ENCODE results near the gene ANKRD10.

ANKRD10 gene

DNA sequence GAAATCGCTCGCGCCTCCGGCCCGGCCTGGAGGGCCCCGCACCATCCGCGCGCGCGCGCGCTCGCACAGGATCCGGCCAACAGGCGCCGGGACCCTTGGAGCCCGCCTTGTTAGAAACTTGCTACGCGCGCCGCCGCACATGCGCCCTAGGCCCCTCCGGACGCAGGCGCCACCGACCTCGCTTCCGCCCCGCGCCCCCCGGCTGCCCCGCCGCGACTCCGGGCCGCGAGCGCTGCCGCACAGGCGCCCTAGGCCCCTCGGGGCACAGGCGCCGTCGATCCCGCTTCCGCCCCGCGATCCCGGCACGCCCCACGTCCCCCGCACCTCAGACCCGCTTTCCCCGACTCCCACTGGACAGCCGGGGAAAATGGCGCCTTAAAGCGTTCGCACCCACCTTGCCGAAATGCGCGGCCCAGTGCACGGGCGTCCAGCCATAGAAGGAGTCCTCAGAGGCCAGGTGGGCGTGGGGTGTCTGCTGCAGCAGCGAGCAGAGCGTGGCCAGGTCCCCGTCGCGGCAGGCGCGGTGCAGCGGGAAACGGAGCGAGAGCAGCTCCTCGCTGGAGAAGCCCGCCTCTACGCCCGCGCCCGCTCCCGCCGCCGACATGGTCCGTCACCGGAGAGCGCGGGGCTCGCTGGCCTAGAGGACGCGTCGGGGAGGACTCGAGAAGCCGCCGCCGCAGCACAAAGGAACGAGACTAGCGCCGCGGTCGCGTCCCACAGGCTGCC is 375 bp downstream of the ANKRD10 start:
- peak; percentile 63 for DNase-seq

DNA sequence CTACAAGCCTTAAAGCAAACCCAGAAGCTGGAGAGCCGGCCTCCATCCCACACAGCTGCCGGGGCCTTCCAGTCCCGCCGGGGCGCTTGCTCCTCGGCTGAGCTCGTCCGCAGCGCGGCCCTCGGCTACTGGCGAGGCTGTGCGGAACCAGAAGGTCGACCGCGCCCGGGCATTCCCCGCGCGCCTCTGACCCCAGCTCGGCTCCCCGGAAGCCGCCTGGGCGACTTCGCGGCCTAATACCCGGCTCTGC is 863 bp downstream of the ANKRD10 start:
- DNase-seq: no peak

DNA sequence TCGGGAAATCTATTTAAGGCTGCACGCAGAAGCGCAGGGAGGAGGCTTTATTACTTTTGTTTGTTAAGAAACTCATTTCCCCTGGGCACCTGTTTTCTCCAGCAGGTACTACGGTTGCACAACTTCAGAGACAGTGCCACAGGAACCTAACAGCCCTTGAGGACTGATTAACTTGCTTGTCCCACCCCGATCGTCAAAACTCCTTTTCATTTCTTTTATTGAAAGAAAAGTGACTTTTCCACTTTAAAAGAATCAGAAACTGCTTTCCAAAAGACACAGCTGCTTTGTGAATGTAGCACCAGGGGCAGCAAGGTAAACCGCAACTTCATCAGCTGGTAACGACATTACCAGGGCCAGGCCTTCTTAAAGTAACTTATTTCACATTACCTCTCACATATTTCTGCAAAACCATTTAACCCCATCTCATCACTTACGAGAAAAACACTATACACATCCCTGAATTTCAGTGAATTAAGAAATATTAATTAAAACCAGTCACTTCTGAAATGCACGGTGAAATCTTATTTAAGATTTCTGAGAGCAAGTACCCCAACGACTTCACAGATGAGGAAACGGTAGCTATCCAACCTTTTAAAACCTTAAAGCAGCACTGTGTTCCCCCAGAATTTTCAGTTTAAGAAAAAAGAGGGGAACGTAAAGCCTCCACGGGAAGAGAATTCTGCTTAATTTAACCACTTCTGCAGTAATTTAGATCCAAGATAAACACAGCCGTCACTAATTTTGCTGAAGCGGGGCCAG is 1.4 kb downstream of the ANKRD10 start:
- DNase-seq: peak; percentile 33

DNA sequence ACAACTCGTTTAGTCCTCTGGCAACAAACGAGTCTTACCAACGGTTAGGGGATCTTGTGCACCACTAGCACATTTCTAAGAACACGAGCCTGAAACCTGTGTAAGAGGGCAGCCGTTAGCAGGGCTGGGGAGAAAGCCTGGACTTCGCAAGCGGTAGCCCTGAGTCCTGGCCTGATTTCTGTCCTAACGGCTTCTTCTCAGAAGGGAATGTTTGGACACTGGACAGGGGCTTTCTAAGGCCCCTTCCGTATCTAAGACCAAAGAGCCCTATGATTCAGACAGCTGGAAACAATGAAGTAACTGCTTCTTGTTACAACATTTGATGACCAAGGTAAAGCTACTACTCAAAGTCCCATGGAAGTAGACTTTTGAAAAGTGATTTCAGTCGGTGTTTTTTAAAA is 2.2 kb downstream of the ANKRD10 start:
- DNase-seq: no peak

DNA sequence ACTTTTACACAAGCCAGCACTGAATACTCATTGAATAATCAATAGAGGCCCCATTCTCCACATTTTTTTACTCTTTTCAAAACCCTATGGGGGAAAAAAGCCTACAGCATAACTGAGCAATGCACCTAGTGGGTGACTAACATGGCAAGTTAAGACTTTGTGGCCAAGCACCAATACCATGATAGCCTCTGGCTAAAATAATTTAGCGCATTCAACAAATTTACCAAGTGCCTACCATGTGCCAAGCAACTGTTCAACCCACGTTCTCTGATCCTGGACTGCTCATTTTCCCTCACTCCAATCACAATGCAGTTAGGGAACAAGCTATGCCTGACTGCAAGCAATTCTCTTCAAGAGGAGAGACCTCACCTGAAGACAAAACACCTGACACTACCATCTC is 3.0 kb downstream of the ANKRD10 start:
- no peak for DNase-seq

DNA sequence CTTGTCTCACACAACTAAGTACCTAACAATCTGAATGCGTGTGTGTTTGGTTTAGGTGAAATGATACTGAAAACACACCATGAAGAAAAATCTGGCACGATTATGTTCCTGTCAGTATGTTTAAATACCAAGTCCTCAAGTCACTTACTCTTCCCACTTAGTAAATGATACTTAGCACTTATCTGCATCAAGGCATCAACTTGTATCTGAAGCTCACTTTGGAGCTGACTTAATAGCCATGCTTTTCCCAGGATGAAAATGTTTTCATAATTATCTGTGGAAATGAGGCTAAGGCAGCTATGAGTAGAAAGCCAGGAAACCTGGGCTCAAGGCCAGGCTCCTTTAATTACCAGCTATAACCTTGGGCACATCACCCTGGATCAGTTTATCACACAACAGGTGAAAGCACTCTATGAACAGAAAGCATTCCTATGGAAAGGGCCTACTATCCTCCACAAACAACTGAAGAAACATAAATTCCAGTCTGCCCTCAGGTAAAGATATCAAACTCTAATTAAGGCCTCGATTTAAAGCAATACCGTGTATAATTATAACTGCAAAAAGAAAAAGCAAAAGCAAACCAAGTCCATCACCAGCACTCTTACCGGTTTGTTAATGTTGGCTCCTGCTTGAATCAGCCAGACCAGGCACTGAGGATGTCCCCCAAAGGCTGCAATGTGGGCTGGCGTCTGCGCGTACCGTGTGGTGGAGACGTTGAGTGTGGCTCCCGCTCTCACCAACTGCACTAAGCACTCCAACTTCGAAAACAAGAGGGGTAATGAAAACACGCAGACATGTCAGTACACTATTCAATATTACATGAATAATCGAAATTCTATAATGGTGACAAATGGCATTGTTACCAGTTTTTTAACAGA is 4.6 kb downstream of the ANKRD10 start:
- DNase-seq: no peak

DNA sequence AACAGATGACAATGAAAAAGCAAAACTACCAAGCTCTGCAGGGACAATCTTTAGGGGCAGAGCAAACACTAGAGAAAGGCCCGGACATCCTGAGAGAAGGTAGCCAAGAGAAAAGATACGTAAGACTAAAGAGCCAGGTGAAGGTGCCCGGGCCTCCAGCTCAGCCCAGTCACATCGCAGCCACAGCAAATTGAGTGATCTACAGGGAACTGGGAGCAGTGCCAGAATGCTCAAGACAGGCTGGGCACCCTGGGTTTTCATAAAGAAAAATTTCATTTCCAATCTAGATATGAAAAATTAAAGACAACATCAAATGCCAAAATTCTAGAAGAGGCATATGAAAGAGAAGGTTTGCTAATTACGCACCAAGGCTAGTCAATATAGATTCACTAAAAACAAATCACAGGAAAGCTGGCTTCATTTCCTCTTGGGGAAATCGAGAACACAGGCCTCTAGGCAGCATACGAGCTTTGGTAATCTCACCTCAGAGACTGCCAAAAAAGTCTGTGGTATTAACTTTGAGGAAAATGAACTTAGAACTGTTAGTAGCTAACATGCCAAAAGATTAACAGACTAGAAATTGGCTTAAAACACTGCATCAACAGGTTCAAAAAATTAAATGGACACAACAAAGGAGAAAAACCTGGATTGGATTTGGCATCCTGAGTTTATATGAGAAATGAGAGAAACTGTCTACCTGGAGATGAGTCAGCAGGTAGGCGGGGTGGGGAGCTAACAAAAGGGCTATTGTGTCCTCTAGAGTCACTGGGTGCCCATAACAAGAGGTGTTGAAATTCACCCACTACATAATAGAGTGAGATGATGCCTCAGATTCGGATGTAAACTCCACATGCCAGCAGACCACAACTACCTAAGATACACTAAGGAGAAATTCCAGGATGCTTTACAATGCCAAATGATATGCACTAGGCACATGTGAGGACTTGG is 6.6 kb downstream of the ANKRD10 start:
- DNase-seq: no peak

DNA sequence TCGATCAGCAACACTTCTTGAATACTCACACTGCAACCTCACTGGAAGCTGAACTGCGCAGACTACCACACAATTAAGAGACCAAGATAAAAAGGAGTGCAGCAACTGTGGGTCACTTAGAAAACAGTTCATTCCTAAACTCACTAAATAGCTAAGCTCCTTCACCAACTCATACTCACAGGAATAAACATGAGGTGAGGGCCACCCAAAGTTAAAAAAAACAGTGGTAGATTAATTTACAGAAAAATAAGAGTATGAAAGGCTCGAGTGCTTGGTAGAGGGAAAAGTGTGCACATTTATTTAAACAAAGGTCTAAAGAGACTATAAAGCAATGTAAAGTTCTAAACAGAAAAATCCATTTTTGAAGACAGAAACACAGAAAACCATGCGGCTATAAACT is 7.6 kb downstream of the ANKRD10 start:
- DNase-seq: no peak

DNA sequence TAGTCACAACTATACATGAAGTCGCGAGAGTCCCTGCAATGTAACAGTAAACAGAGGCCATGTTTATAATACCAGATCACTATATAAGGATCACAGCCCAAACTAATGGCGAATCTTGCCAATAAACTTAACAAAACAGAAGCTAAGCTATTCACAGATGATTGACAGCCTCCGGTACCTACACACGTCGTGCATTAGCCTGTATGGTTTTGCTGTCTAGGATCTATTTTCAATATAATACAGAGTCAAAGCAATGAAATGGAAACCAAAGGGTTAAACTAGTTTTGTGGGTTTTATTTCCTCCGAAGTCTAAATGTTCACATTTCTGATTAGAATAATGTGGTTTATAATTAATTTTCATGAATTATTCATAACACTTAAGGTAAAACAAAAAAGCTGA is 10.1 kb downstream of the ANKRD10 start:
- DNase-seq: no peak

DNA sequence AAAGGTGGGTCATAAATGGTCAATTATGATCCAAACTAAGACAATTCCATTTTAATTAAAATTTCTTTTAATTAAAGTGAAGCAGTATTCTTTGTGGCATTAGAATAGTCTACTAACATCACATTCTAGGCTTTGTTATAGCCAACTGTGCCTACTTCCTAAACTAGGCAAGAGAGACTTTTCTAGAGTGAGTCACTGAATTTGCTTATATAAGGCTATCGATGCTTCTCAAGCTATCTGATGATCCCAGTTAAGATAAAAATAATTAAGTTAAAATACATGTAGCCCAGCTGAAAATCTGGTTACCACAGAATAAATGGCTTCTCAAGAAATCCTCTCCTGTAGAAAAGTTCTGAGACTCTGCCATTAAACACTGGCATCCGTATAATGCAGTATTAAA is 12.5 kb downstream of the ANKRD10 start:
- no peak for DNase-seq

DNA sequence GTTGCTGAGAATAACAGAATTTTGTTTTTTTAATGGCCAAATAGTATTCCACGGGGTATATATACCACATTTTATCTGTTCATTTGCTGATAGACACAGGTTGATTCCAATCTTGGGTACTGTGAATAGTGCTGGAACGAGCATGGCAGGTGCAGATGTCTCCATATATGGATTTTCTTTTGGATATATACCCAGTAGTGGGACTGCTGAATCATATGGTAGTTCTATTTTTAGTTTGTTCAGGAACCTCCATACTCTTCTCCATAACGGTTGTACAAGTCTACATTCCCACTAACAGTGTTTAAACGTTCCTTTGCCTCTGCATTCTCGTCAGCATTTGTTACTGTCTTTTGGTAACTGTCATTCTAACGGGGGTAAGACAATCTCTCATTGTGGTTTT is 17.3 kb downstream of the ANKRD10 start:
- no peak for DNase-seq

DNA sequence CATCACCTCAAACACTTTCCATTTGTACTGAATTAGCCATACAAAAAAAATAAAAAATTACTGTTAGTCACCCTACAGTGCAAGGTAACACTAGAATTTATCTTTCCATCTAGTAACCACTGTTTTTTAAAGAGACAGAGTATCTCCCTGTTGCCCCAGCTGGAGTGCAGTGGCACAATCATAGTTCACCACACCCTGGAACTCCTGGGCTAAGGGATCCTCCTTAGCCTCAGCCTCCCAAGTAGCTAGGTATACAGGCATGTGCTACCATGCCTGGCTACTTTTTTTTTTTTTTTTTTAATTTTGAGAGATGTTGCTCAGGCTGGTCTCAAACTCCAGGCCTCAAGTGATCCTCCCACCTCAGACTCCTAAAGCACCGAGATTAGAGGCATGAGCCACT is 17.9 kb downstream of the ANKRD10 start:
- no peak for DNase-seq

DNA sequence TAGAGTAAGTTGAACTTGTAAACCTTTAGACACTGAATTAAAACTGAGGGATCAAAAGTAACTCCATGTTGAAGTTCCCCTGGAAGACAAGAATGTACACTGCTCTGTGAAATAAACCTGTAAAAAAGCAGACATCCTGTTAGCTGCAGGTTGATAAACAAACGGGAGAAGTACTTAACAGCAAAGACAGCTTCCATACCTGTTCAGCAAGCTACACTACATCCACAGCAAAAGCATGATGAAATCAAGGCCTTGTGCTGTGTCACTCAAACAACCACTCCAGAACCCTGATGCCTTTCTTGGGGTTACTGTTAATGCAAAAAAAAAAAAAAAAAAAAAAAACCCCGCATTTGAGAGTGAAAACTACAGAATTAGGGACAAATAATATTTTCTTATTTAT is 20.8 kb downstream of the ANKRD10 start:
- DNase-seq: no peak

DNA sequence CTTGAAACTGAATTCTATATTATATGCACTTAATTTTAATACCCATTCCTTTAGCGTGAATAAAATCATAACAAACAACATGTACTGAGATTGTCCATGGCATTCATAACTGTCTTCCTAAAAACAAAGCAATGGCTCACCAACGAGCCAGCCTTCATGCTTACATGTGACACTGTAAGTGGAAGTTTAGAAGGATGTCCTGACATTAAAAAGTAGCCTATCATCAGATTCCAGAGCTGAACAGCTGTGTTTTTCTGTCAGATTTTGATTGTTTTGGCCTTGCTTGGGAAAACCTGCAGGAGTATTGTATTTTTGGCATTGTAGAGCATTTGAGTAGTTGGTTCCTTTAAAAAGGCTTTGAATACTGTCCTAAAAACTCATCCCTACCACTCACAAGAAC is 21.3 kb downstream of the ANKRD10 start:
- DNase-seq: no peak

DNA sequence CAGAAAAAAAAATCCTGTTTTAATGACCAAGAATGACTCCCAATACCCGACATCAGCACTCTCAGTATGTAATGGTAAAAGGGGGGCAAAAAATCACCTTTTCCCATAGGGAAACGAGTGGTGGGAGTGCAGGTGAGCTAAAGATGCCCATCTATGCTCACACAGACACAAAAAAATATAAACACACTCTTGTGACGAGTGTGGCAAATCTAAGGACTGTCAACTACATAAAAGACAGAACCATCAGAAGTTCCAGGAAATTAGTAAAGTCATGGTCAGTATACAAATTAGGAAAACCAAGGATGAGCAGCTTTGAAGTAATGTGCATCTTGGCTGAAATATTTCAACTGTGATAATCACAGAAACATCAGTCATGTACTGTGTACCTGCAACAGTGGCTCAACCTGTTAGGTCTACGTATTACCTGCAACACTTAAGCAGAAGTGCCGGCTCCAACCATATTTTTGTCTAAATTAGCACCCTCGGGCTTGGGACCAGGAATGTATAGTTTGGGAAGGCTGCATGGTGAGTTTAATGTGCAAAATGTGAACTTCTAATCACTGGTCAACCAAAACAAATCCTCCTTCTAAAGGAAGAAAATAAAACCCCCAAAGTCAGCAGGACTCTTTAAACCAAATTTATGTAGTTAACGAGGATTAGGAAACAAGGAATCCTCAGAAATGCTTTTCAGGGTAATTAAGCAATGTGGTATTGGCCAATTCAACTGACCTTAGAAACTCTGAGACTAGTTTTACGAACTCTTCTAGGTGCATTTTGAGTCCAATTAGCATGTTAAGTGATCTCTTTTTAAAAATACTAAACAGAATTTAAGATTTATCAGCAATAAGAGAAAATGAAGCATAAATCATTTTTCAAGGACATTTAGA is 24.3 kb downstream of the ANKRD10 start:
- no peak for DNase-seq

DNA sequence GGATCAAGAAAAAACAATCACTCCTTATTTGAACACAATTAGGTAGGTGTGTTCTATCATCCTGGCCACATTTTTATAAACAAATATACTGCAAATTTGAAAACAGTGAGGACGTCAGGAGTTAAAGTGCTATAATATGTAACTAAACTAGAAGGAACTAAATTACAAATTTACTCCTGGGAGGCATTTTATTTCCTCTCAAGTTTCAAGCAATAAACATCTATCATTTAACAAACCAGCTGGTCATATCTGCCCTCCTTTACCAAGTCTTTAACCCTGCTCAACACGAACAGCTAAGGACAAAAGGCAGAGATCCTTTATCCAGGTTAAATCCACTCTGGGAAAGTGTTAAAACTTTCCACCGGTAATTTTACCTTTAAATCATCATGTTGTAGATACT is 26.5 kb downstream of the ANKRD10 start:
- no peak for DNase-seq

DNA sequence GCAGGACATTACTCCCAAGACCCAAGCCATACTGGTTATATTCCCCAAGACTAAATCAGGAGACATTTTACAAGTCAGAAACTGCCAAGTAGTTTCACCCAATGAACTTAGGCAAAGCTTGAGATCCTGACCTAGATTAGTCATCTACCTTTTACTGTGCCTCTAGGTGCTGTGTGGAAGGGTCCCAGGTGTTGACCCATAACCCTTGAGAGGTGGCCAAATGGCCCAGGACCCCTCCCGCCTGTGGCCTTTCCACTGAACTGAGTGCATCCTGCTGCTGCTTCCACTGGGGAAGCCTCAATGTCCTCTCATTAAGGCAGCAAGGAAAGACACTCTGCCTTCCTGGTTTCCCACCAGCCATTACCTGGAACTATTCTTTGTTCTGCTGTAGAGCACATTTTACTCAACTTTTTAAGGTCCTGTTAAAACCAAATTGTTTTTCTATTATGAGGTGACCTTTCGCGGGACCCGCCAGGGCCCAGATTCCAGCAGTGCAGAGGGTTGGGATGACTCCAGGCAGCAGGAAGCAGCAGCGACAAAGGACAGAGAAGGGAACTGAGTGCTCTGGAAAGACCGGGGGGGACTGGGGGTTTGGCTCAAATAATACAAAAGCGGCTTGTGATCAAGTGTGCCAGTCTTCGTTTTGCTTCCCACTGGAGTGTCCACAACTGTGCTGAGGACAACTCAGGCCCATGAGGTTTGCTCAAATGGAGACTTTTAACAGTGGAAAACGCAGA is 27.1 kb downstream of the ANKRD10 start:
- no peak for DNase-seq

DNA sequence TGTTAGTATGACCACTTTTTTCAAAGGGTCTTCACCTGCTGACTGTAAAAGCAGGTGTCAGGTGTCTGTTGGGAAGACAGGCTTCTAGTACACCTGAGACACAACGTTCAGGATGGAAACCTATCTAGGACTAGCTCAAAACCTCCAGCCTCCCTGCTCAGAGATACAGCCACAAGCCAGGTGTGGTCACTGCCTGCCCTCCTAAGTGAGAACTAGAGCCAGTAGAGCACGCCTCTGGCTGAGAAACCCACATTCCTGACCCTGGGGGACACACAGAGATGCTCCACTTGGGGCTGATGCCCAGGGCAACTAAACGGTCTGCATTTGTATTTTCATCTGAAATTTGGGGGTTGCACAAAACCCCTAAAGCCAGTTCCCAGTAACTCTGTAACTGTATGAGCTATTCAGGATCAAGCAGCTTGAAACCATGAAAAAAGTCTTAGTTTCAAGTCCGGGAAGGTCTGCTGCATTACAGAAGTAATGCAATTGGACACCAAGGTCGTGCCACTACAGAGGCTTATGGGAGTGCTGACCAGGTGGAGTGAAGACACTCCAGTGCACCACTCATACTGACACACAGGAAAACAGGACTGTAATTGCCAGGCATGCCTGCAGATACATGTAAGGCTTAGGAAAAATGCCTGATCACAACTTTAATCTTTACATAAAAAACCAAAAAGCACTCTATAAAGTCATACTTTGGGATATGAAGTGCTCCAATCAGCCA is 27.8 kb downstream of the ANKRD10 start:
- no peak for DNase-seq

DNA sequence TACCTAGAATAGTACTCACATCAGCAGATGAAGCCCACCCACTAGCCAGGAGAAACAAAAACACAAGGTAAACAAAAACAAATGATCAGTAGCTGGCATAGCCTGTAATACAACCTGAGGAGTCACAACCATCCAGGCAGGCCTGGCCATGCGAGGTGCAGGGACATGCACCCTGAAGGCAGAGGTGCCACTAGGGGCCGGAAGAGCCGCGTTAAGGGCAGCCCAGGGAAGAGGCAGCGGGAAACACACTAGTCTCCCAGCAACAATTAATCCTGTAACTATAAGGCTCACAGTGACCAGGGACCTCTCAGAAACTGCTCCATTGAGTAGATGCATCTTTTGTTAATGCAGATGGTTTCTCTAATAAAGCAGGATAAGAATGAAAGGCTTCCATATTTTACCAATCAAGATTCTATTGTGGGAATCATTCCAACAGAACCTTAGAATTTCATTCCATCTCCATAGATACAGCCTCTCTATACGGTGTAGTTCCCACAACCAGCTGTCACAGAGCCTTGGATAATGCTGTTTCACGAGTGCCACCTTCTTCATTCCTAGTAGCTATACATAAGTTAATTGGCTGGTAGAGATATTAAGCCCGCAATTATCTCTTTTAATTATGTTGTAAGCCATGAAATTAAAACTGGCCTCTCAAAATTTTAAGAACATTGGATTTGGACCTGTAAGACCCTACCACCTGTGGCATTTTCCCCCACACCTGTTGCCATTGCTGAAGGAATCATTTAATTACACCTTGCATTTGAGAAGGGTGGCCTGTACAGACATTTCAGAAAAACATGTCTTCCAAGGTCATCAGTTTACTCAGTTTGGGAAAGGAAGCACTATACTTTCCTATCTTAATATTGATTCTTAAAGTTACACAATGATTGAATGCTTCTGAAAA is 28.7 kb downstream of the ANKRD10 start:
- DNase-seq: no peak

All from CD4-positive, alpha-beta T cell treated with Interleukin-4 for 4 hours (primary cell).